GM18861 (cell line): ENCODE results near the gene PIP4K2C.
"Not testable (repeated sequence)": the region's sequence is repeated elsewhere in the genome, so short reads cannot be mapped to it uniquely, and the experiment has no call there.

Experiments used
- ATAC-seq: cut with Tn5 transposase; IDR thresholded peaks from one replicate; pipeline ENCODE4 v1.9.1; 2021; ENCODE audit not compliant: unreplicated experiment

Gene PIP4K2C

DNA sequence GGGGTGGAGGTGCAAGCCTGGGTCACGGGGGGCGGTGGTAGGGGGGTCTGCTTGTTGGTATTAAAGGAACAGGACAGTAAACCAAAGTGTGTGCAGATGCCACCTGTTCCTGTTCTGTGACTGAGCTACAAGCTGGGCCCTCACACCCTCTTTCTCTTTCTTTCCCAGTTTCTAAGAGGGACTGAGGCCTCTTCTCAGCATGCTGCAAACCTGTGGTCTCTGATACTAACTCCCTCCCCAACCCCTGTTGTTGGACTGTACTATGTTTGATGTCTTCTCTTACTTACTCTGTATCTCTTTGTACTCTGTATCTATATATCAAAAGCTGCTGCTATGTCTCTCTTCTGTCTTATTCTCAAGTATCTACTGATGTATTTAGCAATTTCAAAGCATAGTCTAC lies 6.9 kb upstream of the PIP4K2C start:
- ATAC-seq, result no peak

DNA sequence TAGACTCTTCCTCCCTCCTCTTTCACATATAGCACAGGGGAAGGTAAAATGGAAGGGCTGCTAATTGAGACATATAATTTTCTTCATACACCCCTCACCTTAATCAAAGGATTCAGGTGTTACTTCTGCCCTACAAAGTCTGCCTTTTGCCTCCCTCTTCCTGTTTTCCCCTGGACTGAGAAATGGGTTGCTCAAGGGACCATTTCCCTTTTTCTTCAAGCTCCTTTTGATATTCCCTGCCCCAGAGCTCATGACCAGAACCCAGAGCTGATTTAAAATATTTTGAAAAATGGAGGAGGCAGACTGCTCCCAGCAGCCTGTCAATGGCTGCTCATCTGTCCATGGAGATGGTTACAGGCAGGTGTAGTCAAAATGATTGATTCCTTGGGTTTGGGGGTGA lies 6.3 kb upstream of the PIP4K2C start:
- ATAC-seq, result no peak

DNA sequence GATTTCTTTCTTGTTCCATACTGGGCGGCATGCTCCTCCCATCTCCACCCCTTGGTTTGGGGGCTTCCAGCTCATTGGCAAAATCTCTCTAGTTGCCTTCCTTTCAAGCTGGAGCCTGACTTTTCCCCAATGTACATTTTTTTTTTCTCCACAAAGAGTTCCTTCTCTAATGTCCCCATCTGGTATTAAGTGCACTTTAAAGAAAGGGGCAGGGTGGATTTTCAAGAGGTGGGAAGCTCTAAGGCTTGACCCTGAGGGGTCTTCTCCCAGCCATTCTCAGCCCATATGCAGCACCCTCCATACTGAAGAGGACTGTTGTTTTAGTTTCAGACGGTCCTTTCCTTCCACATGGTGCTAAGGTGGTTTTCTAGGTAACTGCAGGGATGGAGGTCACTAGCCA lies 5.8 kb upstream of the PIP4K2C start:
- ATAC-seq, result no peak

DNA sequence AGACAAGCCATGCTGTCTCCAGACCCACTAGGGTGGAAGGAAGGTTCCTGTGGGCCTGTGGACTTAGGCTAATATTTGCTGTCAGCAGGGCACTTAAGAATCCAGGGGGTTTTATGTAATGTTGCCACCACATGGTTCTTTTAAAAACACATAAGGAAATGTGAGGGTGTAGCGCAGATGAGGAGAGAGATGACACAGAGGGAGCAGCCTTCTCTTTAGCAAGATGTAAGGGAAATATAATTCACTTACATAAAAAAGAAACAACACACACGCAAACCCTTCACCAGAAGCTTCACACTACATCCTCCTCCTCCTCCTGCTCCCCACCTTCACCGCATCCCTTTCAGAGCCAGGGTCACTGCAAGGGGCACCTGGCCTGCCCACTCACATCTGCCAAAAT lies 4.9 kb upstream of the PIP4K2C start:
- no peak for ATAC-seq

DNA sequence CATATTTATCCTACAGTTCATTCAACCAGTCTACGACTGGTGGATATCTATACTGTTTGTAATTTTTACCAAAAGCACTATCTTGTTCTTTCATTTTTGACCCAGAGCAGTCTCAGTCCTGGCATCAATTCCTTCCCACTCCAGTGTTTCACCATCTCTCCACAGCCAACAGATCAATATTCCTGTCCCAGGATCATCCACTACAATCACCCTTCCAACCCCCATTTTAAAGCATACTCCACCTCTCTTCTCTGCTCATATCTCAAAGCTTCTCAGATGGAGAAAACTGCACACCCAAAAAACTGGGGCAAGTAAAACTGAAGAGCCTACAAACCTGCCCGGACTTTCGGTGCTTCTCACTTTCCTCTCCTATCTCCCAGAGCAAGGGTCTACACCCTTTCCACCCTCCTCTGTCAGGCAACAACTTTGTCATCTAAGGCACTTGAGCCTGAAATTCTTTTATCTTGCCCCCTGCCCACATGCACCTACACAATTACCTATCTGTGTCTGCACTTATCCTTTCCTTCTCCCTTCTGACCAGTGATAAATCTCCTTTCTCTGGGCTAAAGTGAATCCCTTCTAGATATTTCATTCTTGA lies 4.1 kb upstream of the PIP4K2C start:
- ATAC-seq, result no peak

DNA sequence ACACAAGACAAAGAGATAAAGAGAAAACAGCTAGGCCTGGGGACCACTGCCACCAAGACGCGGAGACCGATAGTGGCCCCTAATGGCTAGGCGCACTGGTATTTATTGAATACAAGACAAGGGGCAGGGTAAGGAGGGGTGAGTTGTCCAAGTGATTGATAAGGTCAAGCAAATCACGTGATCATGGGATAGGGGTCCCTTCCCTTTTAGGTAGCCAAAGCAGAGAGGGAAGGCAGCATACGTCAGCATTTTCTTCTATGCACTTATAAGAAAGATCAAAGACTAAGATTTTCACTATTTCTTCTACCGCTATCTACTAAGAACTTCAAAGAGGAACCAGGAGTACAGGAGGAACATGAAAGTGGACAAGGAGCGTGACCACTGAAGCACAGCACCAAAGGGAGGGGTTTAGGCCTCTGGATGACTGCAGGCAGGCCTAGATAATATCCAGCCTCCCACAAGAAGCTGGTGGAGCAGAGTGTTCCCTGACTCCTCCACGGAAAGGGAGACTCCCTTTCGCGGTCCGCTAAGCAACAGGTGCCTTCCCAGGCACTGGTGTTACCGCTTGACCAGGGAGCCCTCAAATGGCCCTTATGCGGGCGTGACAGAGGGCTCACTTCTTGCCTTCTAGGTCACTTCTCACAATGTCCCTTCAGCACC lies 1.9 kb upstream of the PIP4K2C start:
- not testable (repeated sequence) for ATAC-seq

DNA sequence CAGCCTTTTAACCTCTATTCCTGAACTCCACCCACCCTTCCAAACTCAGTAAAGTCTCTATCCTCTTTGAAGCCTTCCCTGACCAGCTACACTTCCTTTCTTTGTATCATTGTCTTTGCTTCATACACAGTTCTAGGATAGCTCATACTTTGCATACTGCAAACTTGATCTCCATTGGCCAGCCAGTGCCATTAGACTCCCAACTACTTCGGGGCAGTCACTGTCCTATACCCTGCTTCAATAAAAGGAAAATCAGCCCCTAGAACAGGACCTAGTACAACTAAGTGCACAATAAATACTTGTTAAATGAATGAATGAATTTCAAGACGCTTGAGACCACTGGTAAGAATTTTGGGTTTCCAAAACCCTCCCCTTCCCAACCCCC lies 521 bp upstream of the PIP4K2C start:
- no peak for ATAC-seq

DNA sequence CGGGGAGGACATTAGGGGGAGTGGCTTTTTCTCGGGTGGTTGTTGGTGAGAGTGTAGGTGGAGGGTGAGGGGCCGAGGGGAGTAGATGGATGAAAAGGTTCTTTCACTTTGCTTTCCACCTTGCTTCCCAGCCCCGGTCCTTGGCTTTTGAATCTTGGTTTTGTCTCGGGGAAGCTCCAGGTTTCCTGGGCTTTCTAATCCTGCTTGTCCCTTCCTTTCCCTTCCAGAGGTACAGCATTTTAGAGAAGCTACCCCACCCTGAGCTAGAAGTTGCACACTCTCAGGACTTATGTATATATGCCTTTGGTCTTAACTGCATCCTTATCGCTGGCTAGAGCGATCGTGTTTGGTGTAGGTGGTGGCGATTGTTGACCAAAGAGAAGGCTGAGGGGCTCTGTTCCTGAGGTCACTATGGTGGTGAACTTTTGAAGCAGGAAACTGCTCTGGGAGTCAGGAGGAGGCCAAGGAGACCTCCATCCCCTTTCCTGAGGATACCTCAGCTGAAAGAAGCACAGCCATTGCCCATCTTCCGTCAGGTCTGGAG lies 862 bp downstream of the PIP4K2C start:
- no peak for ATAC-seq

DNA sequence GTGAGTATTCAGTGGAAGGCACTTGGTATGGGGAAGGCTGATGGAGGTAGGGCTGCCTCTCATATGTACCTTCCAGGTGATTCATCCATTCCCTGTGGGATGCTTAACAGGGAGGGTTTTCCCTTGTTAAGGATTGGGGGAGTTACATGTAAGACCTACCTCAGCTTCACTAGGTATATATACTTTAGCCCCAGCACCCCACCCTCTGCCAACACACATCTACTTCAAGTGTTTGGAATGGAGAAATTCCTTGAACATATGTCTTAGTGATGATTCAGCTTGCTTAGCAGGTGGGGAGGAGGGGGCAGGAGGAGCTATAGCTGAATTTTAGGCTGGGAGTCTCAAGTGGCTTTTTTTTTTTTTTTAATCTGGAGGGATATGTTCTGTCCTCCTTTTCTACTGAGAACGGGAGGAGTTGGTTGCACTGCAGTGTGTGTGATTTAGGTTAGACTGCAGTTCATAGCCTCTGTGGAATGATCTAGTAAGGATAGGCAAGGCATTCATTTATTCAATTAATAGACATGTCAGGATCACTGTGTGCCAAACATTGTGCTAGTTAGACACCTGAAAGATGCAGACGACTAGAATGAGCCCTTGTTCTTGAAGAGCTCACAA lies 1.7 kb downstream of the PIP4K2C start:
- ATAC-seq, result no peak

DNA sequence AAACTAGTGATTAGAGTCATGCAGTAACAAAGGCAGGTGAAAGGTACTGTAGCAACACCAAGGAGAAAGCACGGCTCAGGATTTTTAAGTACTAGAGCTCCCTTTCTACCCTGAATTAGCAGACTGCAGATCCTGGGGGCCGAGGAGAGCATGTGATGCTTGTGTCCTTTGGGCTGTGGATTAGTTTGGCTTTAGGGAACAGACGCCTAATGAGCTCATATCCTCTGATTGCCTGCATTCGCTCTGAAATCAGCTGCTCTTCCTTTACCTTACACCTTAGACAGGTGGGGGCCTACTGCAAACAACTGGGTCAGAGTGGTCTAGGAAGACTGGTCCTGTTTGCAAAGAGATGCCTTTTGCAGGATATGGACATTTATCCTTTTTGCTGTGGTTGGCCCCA lies 2.2 kb downstream of the PIP4K2C start:
- no peak for ATAC-seq

DNA sequence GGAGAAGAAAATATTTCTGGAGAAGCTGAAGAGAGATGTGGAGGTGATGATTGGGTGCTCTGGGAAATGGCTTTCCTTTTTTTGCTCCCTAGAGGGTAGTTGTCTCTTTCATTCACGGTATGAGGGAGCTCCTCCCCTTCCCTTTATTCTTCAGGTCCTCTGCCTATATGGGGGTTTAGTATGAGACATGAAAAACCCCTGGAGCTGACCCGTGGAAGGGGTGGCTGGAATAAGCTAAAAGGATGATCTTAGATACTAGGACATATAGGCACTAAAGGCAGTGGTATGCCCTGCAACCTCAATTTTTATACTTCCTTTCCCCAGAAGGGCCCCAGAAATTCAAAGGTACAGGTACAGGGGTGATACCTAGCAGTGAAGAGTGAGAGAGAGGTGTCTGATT lies 9.4 kb downstream of the PIP4K2C start:
- no peak for ATAC-seq

DNA sequence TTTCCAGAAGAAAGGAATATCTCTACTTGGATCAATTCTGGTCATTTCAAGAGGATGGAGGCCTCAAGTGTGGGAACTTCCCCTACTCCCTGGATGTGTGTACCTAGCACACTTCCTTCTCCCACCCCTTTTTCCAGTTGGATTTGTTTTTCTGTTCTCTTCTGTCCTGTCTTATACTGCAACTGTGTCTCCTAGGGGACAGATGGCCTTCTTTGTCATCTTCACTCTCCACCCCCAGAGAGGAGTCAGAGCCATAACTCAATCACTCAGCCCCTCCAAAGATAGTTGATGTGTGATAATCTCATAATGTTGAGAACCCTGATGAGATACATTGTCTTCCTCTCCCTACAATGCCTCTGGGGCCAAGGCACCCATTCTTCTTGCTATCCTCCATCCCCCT lies 11.6 kb downstream of the PIP4K2C start:
- ATAC-seq, result no peak

DNA sequence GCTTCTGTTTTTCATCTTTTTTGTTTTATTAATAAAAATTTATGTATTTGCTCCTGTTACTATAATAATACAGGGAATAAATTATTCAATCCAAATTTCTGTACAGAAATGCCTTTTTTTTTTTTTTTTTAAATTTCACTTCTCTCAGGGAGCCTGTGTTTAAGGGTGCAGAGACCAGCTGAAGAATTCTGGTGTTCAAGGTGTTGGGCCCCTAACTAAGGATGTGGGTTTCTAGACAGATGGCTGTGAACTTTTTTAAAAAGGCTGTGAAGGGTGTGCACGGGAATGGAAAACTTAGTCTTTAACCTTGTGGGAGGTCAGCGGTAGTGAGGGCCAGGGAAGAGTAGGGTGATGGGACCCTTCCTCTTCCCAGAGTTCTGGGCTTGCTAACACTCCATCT lies 12.3 kb downstream of the PIP4K2C start:
- ATAC-seq, result no peak

DNA sequence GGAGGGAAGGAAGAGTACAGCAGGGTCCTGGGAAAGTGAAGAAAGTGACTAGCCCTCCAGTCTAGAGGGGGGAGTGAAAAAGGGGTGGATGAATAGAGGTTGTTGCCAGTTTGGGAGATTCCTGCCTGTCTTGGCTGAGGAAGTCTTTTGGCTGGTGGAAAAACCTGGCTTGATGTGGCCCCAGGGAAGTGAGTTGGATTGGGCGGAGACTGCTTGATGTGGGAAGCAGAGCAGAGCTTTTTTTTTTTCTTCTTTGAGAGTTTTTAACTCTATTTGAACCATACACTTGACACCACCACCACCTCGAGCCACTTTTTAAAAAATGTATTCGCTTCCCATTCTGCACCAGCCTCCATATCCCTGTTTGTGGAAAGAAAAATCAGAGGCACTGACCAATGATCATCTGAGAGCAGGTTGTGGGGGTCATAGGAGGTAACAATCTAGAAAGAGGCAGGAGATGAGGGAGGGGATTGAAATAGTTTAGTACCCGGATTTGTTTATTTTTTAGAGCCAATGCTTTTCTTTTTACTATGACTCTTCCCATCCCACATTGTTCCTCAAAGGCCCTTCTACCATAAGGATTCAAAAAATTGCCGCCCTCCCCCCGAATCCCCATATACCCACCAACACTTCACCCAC lies 12.9 kb downstream of the PIP4K2C start:
- no peak for ATAC-seq

DNA sequence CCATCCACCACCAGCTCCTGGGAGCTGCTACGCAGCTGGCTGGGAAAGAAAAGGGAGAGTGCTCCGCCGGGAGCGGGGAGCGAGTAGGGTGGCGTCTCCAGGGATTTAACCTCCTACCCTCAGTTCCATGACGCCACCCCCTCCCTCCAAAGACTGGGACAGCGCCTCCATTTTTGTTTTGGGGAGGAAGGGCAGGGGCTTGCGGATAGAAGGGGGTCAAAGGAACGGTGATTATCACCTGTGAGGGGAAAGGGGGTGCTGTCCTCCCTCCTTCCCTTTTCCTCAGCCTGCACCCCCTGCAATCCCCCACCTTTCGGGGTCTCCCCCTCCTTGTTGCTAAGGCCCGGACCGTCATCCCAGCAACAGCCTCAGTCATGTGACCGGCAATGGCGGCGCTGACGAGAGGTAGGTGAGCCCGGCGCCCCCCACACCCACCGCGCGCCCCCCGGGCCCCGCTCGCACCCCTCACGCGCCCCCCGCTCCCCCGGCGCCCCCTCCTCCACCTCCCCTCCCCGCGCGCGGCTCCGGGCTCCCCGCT lies 13.5 kb downstream of the PIP4K2C start, which contains the start of gene DTX3:
Gene DTX3, plus strand, starts transcription at position 371 of the 538 bp plus-strand sequence. CDS start 1,694 bp downstream, outside the sequence.
- no peak for ATAC-seq

DNA sequence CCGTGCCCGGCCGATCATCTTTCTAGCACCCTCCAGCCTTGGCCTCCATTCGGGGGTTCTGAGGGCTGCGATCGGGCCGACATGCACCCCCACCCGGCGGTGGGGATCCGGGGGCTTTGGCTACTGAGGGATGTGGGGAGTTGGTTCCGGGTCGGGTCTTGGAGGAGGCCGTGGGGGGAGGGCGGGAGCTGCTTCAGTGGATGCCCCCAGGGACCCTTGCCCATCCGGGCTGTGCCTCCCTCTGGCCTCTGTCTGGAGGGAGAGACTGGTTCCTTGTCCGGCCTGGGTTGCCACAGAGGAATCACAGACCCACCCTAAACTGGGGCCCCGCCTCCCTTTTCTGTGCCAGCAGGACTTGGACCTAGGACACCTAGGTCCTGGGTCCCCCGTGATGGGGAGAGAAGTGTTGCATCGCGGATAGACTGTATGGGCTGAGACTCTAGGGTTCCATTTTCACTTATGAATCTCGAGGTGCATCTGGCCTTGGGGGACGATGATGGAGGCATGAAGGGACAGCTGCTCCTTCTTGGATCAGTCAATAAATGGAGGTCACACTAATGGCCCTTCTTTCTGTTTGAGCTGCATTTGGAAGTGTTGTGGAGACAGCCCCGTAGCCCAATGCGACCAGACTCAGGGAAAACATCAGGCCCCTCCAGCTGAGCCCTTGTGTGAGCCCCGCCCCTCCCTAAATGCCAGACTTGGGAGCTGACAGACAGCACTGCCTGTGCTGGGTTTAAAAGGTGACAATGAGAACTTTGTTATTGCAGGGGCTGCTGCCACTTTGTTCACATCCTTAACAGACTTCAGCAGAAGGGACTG lies 14.2 kb downstream of the PIP4K2C start:
- ATAC-seq, result no peak

DNA sequence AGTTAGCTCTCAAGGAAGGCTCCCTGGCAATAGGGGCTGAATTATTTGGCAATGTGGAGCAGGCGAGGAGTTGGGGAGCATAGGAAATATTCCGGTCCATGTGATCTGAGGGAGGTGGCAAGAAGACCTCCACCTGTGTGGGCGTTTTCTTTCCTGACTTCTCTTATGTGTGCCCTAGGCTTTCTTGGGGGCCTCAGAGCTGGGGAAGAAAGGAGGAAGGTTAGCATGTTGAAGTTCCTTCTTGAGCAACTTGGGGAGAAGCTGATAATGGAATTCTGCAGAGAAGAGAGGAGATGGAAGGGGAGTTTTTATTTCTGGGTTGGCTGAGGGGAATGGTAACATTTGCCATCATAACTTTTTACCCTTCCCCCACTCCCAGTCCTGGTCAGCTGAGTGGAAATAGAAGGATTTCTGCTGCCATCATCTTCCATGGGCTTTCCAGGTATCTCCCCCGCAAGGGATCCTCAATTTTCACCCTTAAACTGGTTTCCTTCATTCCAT lies 14.9 kb downstream of the PIP4K2C start:
- no peak for ATAC-seq

DNA sequence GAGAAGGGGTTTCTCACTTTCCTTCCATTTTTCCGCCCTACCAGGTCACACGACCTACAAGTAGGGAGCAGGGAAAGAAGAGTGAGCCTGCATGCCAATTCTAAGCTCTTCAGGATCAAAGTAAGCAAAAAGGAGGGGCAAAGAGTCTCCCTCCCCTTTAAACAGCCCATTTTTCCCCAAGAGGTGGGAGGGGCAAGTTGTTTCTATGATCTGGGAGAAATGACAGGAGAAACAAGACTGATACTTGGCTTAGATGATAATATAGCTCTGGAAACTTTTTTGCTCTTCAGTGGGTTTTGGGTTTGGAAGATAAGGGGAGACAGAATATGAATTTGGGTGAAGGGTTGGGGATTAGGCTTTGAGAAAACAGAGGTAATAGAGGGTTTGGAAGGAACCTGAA lies 15.4 kb downstream of the PIP4K2C start:
- ATAC-seq, result no peak

DNA sequence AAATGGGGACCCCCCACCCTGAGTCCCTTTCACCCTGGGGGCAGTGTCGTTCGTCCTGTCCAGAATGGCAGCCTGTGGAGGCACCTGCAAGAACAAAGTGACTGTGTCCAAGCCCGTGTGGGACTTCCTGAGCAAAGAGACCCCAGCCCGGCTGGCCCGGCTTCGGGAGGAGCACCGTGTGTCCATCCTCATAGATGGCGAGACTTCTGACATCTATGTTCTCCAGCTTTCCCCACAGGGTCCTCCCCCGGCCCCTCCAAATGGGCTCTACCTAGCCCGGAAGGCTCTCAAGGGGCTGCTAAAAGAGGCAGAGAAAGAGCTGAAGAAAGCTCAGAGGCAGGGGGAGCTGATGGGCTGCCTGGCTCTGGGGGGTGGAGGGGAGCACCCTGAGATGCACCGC lies 15.8 kb downstream of the PIP4K2C start:
- ATAC-seq, result no peak

DNA sequence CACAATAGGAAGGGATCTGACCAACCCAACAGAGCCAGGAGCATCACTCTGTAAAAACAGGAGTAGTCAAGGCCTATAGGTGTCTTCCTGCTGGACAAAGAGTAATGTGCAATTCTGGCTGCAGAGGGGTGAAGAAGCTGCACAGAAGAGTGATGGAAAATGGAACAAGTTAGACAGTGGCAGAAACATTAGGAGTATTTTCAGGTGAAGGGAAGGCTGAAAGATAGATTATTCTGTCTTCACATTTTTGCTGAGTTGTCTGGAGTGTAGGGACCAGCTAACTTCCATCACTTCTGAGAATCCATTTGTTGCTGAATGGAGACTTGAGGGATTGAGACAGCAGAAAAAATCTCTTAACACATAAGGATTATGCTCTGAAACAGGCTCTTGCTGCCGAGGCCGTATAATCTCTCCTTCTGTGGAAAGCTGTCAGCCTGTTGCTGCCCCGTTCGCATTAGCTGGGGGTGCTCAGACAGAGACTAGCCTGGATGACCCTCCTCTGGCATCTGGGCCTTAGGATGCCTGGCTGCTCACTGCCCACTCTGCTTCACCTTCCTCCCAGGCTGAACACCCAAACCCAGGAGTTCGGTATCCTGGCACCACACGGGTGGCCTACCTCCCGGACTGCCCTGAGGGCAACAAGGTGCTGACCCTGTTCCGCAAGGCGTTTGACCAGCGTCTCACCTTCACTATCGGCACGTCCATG lies 17.1 kb downstream of the PIP4K2C start:
- no peak for ATAC-seq
